ENCODE data around the gene CYP3A7. TPM values are rescaled to one million over a fixed set of nuclear protein-coding genes. Genes with fewer than 3 reads are reported as not detected.

Gene CYP3A7
- total and polyA plus RNA-seq, 2 of the 13 experiments (the other 11 are each of a cell fraction or from before 2014, with no cell fraction given): 5.8 to 6.4 TPM

DNA sequence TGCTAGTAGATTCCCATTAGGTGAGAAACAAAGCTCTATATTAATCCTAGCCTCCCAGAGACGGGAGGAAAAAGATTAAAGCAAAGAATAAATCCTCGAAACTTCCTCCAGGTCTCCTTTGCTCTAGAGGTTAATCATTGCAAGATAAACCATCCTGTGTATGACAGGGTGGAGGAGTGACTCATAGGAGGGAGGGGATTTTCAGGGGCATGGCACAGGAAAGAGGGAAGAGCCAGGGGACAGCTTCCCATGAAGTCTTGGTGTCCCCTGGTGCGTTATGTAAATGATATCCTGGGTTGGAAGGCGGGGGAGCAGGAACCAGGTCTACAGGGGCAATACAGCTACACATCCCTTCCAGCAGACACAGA, 56.0 kb downstream of the CYP3A7 start (continued):
- TF ChIP-seq BCL3 (CRISPR knock-in tag; IDR thresholded peaks at IDR 0.05) (no peak), ZMYM2 (CRISPR knock-in tag; IDR thresholded peaks at IDR 0.05) (no peak), ZIK1 (CRISPR knock-in tag; IDR thresholded peaks at IDR 0.05; ENCODE audit: borderline replicate concordance, low read depth) (no peak), ZNF788 (CRISPR knock-in tag; IDR thresholded peaks at IDR 0.05; ENCODE audit: borderline replicate concordance) (no peak), SATB2 (CRISPR knock-in tag; IDR thresholded peaks at IDR 0.05) (no peak), ZNF678 (CRISPR knock-in tag; IDR thresholded peaks at IDR 0.05) (no peak), POLR2AphosphoS2 (IDR thresholded peaks at IDR 0.05; ENCODE audit: low read depth, low read length) (no peak), ZSCAN29 (CRISPR knock-in tag; conservative IDR thresholded peaks at IDR 0.05) (peak; percentile 72; the same call in 1 of the 2 replicates), ZNF839 (CRISPR knock-in tag; IDR thresholded peaks at IDR 0.05; ENCODE audit: borderline replicate concordance) (no peak), SP1 (IDR thresholded peaks at IDR 0.05) (no peak), SP1 (CRISPR knock-in tag; IDR thresholded peaks at IDR 0.05) (no peak), ZSCAN21 (CRISPR knock-in tag; IDR thresholded peaks at IDR 0.05; ENCODE audit: borderline replicate concordance) (no peak), ZNF577 (CRISPR knock-in tag; IDR thresholded peaks at IDR 0.05; ENCODE audit: borderline replicate concordance, low read depth) (no peak), GATA4 (IDR thresholded peaks at IDR 0.05; ENCODE audit: borderline replicate concordance, low read depth) (no peak), ZNF770 (CRISPR knock-in tag; IDR thresholded peaks at IDR 0.05) (no peak), ZNF329 (CRISPR knock-in tag; IDR thresholded peaks at IDR 0.05; ENCODE audit: low read depth) (no peak), BCLAF1 (IDR thresholded peaks at IDR 0.05) (no peak), MLX (CRISPR knock-in tag; IDR thresholded peaks at IDR 0.05) (no peak), PRDM15 (CRISPR knock-in tag; IDR thresholded peaks at IDR 0.05) (no peak), MXD4 (CRISPR knock-in tag; IDR thresholded peaks at IDR 0.05) (no peak), ZSCAN9 (CRISPR knock-in tag; IDR thresholded peaks at IDR 0.05; ENCODE audit: borderline replicate concordance) (no peak), HNRNPK (IDR thresholded peaks at IDR 0.05; ENCODE audit: low read depth, low read length, poor library complexity, severe bottlenecking) (no peak)
